ENCODE data around the gene UNC50.
"Not testable (repeated sequence)": the region's sequence is repeated elsewhere in the genome, so short reads cannot be mapped to it uniquely, and the experiment has no call there.

Gene UNC50

DNA sequence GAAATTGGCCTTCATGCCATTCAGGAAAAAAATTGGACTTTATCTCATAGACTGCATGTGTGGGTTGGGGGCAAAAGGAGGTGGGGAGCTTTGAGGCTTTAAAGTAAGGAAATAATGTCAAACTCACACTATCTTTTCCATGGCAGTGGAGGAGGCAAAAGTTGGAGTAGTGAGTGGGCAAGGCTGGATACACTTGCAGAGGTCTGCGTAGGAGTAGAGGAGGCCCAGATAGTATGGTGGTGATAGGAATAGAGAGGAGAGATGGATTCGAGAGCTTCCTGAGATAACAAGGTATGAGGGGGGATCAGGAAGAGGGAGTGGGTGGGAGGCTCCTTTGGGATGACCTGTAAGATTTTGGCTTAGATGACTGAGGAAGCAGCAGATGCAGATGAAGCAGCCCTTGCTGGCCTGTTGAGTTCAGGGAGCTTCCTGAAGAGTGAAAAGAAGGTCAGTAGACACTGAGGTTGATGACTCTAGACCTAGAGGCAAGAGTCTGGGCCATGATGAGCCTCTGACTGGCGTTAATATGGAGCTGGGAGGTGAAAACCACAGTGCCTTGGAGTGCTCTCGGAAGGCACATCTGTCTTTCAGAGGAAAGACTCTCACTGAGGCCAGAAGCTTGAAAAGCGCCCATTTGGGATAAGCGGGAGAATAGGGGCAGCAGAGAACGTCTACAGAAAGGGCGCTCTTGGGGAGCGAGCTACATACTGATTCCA lies 5.8 kb downstream of the UNC50 start:
- DNase-seq, result no peak

DNA sequence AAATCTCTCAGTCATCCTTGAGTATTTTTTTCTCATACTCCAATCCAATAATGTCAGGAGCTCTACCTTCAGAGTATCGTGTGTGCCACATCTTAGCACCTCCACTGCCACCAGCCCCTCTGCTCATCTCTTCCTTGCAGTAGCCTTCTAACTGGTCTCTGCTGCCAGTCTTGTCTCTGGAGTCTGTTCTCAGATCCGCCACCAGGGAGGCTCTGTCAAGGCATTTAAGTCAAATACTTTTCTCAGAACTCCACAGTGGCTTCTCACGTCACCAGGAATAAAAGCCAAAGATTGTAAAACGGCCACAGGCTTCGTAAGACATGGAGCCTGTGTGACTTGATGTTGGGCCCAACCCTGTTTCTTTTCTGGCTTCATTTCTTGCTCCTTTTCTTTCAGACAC lies 7.1 kb downstream of the UNC50 start:
- no peak for DNase-seq

DNA sequence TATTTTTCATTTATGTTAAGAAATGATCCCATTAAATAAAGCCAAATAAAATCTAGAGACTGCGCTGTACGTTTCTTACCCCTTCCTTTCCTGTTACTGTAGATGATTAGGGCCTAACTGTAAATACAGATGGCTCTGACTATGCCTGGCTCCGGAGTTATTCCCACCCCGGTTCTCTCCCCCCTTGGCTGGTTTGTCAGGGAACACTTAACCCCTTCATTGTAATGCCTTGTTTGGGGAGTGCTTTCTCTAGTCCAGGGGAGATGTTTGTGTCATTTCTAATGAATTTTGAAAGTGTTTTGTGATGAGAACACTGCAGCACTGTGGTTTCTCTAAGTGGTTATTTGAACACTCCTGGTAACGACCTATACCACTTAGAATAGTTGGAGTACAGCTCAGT lies 8.8 kb downstream of the UNC50 start:
- DNase-seq, result no peak

DNA sequence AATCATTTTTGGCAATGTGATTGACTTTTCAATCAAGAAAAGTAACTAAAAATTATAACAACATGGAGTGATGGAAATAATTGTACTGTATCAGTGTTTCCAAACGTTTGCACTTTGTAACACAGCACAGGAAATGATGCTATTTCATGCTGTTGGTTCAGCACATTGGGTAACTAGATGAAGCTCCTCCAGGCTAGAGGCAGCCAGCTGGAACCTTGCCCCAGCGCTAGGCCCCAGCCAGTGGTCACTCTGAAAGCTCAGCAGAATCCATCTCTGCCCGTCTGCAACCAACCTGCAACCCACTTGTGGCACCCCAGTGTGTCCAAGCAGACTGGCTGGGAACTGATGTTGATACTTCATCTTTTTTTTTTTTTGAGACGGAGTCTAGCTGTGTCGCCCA lies 15.3 kb downstream of the UNC50 start:
- DNase-seq, result no peak

DNA sequence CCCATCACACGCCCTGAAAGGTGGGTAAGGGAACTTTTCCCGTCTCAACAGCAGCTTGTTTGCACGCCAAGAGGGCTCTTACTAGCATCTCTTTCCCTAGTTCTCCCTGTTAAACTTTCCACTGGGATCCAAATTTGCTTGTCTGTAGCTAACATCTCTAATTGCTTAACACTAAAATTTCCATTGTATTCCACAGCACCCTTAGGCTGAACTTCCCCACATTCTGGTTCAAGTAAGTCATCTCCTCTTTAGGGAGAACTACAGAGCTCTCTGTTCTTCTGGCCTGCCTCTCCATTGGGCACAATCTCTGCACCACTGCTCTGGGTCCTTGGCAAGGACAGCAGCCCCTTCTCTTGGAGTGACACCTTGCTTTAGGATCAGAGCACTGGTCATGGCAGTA lies 24.0 kb downstream of the UNC50 start:
- DNase-seq, result no peak

DNA sequence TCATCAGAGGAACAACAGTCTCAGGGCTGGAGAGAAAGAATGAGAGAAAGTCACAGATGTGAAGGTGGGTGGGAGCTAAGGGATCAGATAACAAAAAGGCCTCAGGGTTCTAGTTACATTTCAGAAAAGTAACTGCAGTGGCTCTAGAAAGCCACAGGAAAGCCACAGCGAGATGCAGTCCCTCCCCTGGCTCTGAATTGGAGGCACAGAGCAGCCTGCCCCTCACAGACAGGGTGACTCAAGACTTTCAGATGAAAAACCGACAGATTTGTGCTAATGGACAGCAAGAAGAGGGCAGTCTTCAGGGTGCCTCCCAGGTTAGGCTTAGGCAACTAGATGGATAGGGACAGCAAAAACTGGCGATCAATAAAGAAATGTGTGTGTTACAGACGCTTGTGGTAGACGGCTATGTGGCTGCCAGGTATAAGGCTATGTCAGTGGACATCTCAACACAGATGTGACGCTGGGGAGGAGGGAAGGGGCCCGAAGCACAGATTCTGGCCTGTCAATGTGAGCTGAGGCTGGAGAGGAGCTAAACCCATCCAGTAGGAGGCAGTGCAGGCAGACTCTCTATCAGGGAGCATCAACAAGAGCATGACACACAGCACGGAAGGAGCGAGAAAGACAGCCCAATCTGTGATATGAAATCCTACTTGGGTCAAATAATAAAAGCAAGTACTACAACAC lies 26.2 kb downstream of the UNC50 start:
- no peak for DNase-seq

DNA sequence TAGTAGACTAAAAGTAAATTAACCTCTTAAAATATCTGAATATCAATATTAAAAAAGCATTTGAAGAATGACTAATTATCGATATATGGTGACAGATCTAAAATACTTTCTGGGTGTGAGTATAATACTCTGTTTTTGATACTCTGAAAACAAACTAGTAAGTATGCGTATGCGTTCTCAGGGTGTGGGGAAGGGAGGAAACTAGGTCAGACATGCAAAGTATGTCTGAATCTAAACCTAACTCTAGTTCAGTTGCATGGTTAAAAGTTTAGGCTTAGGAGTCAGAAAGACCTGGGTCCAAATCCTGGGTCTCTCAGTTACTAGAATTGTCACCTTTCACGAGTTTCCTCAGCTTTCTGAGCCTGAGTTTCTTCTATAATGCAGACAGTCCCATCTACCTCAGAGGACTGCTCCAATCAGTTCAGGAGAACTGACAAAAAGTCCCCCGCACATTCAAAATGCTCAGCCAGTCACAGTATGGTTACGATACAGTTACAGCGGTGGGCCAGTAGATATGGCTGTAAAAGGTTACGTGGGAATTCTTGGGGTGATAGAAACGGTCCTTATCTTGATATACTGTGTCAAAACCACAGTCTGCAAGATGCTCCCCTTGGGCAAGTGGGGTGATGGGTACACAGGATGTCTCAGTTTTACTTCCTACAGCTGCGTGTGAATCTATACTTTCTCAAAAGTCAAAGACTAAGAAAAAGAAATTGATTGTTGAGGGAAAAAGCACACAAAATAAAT lies 29.2 kb downstream of the UNC50 start:
- no peak for DNase-seq

DNA sequence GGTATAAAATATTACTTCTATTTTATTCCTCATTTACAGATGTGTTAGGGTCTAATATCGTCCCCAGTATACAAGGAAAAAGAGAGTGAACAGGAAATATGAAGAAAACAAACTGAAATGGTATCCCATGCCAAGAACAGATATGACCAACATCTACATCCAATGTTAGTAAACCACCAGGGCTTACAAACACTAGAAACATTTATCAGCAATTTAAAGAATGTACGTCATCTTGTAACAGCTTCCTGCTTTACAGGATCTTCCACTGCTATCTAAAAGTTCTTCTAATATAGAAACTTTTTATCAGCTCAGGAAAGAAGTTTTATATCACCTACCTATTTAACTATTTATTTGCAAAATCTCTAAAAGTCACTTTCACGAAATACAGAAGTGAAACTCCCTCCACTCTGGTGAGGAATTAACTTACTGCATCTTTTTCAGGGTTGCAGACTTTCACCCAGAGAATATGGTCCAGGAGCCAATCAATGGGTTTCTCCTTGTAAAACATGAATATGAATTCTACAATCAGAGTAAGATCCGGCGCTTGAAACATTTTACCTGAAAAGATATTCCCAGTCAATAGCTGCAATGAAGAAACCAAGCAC lies 35.2 kb downstream of the UNC50 start:
- DNase-seq, result no peak

DNA sequence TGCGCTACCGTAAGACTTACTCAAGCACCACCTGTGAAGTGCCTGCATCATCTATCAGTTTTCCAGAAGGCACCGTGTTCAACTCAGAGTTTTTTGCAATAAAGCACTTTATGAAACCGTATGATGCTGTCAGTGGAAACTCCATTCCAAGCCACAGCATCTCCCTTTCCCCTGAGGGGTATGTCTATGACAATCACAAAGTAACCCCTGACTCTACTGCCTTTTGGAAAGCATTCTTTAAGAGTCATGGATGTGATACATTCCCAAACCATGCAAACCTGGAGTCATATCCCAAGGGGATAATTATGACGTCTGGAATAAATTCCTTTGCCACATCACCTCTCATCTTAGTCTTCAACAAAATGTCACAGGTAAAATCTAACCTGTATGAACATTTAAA lies 39.2 kb downstream of the UNC50 start:
- no peak for DNase-seq

DNA sequence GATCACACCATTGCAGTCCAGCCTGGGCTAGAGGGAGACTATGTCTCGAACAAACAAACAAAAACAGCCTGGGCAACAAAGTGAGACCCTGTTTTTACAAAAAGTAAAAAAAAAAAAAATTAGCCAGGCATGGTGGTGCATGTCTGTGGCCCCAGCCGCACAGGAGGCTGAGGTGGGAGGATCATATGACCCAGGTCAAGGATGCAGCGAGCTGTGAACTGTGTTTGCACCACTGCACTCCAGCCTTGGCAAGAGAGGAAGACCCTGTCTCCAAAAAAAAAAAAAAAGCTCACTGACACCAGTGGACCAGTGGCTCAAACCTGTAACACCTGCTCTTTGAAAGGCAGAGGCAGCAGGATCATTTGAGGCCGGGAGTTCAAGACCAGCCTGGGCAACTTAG lies 40.1 kb downstream of the UNC50 start:
- no peak for DNase-seq

DNA sequence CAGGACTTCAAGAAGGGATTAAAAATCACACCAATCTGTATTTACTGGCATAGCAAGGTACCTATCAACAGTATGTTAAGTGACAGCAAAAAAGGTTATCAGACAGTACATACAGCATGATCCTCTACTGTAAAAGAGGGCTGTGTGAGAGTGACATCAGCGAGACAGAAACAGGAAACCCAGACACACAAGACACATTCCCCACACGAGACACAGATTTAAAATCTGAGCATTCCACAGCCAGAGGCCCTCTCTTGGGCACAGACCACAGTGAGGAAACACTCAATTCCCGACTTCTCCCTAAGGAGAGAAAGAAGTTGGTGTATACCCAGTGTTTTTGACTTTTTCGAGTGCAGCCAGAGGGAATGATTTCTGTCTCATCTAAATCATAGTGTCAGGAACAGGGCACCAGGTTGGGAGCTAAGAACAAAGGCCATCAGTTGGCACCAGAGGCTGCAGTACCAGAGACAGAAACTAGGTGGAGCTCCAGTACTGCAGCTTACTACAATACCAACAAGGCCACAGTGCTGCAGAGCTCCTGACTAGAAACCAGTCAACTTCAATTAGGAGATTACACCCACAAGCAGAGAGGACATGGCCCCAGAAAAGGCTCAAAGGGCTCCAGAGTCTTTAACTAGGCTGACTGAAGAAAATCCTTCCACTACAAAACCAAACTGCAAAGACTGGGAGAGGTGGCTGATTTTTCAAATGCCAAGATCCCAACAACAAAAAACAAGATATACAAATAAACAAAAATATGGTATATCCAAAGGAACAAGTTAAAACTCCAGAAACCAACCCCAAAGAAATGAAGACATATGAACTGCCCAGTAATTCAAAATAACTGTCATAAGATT lies 41.0 kb downstream of the UNC50 start:
- DNase-seq, result peak; percentile 79

DNA sequence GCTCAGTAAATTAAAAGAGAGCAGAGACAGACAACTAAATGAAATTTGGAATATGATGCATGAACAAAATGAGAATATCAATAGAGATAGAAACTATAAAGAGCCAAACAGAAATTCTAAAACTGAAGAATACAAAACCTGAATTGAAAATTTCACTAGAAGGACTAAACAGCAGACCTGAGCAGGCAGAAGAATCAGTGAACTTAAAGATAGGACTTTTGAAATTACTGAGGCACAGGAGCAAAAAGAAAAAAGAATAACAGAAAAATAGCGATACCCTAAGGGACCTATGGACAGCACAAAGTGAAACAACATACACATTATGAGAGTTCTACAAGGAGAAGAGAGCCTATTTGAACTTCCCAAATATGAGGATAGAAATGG lies 41.6 kb downstream of the UNC50 start:
- DNase-seq, result no peak

DNA sequence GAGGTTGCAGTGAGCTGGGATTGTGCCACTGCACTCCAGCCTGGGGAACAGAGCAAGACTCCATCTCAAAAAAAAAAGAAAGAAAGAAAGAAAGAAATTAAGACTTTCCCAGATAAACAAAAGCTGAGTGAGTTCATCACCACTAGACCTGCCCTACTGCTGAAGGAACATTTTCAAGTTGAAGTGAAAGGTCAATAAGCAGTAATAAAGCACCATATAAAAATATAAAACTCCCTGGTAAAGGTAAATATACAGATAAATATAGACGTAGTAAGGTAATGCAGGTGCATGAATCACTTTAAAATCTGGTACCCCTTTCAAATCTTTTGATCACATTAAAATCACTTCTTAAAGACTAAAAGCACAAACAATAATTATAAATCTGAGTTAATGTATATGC lies 42.6 kb downstream of the UNC50 start:
- no peak for DNase-seq

DNA sequence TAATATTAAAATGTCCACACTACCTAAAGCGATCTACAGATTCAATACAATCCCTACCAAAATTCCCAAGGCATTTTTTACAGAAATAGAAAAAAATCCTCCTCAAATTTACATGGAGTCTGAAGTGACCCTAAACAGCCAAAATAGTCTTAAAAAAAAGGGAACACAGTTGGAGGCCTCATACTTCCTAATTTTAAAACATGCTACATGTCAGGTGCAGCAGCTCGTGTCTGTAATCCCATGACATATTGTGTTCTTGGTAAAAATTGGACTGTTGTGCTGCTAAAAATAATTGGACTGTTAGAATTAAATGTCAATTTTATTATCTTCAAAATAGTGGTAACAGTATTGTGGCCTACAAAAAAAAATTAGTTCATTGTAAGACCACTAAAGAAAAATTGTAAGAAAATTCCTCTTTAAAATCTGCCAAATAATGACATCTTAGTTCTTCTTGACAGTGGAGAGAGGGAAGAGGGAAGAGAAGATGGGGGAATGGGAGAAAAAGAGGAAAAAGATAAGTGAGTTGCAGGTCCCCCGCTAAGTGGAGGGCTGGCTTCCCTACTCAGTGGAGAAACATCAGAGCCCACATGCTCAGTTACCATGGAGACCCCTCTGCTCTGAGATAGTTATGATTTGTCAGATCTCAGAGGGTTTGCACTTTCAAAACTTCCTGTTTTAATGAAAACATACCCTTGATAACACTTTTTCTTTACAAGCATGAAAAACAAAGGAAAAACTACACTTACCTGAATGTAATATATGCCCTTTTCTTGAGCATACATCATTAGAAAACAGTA lies 46.5 kb downstream of the UNC50 start:
- no peak for DNase-seq

DNA sequence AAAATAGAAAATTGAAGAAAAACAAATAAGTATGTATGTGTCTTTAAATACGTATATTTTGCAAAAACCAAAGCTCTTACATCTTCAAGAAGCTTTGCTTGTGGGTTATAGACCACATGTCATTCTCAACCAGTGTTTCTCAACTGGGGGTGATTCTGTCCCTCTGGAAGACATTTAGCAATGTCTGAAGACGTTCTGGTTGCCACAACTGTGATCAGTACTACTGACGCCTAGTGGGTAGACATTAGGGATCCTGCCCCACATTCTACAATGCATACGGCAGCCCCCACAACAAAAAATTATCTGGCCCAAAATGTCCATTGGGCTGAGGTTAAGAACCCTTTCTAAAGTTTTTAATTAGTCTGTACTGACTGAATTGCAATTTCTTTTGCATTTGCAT lies 48.4 kb downstream of the UNC50 start:
- DNase-seq, result no peak

DNA sequence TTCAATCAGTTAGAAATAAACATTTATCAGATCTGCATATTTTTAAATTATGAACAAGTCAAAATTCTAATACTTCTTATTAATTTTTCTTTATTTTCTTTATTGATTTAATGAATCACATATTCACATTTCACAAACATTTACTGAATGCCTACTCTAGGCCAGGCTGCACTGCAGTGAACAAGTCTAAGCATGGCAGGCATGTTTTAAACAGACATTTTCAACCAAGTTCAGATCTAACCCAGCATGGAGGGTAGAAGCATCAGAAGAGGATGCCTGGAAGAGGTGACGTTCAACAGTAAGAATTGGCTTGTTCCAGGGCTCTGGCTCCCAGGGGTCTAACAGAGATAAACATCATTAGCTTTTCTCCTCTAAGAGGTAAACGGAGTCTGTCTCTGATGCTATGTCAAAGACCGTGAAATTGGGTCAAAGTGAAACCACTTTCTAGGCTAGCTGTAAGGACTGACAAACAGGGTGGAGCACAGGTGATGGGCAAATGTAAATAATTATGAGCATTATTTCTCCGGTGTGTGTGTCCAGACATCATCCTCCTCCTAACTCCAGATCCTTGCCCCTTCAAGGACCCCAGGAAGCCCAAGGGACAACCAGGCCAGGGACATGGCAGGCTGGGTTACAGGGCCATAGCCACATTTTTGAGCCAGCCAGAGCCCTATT lies 50.6 kb downstream of the UNC50 start:
- DNase-seq, result no peak

DNA sequence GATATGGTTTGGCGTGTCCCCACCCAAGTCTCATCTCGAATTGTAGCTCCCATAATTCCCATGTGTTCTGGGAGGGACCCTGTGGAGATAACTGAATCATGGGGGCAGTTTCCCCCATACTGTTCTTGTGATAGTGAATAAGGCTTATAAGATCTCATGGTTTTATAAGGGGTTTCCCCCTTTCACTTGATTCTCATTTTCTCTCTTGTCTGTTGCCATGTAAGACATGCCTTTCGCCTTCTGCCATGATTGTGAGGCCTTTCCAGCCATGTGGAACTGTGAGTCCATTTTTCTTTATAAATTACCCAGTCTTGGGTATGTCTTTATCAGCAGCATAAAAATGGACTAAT lies 51.1 kb downstream of the UNC50 start:
- DNase-seq, result not testable (repeated sequence)

DNA sequence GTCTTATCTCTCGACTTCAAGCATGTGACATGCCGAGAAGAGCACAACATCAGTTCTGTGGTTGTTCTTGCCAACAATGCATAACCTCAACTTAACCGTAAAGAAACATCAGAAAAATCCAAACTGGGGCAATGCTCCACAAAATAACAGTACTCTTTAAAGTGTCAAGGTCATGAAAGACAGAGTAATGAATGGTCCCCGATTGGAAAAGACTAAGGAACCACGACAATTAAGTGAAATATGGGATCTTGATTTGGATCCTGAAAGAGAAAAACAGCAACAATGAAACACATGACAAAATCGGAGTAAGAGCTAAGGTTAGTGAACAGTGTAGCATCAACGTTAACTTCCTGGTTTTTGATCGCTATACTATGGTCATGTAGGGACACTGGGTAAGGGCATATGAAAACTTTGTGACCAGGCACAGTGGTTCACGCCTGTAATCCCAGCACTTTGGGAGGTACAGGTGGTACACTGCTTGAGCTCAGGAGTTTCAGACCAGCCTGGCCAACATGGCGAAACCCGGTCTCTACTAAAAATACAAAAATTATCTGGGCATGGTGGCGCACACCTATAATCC lies 55.2 kb downstream of the UNC50 start:
- no peak for DNase-seq

DNA sequence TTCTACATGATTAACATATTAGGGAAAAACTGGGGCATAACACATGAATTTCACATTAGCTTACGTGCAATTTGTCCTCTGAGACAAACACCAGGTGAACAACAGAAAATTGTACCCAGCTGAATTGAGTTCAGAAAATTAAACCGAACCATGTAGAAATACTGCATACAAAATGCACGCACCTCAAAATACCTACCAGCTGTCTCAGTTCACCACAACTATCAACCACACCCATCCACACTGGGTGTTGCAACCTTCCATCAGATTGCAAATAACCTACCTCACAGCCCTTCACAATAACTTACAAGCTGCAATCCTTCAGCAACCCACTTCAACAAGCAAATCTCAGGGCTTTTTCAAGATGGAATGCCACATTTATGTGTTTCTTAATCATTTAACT lies 55.9 kb downstream of the UNC50 start:
- DNase-seq, result no peak

DNA sequence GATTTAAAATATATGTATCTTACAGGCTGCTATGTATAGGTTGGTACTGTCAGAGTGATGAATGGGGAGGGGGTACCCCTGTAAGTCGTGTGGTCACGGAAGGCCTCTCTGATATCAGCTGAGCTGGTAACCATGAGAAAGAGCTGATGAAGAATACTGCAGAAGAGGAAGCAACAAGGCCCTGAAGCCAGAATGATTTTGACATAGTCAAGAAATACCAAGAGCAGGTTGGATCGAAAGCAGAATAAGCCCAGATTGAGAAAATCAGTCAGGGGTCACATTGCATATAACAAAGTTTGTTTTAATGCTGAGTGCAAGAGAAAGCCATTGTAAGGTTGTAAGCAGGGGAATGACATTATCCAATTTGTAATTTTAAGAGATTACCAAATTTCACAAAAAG lies 57.3 kb downstream of the UNC50 start:
- DNase-seq, result no peak
